Mucosa of stomach (tissue), 1 donor: Measurements from ENCODE around the gene SDHC.
A peak's percentile ranks its signal among the peaks of the same experiment; 100 is the strongest.

Source experiments
- H3K27me3 ChIP-seq: one replicate; pipeline ENCODE4 v1.7.0; 2013; ENCODE audit warnings: mild to moderate bottlenecking, low read length; ENCODE audit not compliant: control insufficient read depth, insufficient read depth
- H3K36me3 ChIP-seq: one replicate; pipeline ENCODE4 v1.7.0; 2013; ENCODE audit warnings: low read length; ENCODE audit not compliant: control insufficient read depth, insufficient read depth
- H3K4me1 ChIP-seq: one replicate; pipeline ENCODE4 v1.7.0; 2013; ENCODE audit warnings: mild to moderate bottlenecking, low read length; ENCODE audit not compliant: control insufficient read depth, insufficient read depth
- H3K4me3 ChIP-seq: one replicate; pipeline ENCODE4 v1.7.0; 2013; ENCODE audit warnings: low read length
- H3K9ac ChIP-seq: one replicate; pipeline ENCODE4 v1.7.0; 2013; ENCODE audit warnings: mild to moderate bottlenecking, low read length, moderate library complexity
- H3K9me3 ChIP-seq: one replicate; pipeline ENCODE4 v1.7.0; 2013; ENCODE audit warnings: mild to moderate bottlenecking, low read length, moderate library complexity; ENCODE audit not compliant: control insufficient read depth
- donor health status: Pancreatic carcinoma.

The SDHC gene, protein sequence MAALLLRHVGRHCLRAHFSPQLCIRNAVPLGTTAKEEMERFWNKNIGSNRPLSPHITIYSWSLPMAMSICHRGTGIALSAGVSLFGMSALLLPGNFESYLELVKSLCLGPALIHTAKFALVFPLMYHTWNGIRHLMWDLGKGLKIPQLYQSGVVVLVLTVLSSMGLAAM

DNA sequence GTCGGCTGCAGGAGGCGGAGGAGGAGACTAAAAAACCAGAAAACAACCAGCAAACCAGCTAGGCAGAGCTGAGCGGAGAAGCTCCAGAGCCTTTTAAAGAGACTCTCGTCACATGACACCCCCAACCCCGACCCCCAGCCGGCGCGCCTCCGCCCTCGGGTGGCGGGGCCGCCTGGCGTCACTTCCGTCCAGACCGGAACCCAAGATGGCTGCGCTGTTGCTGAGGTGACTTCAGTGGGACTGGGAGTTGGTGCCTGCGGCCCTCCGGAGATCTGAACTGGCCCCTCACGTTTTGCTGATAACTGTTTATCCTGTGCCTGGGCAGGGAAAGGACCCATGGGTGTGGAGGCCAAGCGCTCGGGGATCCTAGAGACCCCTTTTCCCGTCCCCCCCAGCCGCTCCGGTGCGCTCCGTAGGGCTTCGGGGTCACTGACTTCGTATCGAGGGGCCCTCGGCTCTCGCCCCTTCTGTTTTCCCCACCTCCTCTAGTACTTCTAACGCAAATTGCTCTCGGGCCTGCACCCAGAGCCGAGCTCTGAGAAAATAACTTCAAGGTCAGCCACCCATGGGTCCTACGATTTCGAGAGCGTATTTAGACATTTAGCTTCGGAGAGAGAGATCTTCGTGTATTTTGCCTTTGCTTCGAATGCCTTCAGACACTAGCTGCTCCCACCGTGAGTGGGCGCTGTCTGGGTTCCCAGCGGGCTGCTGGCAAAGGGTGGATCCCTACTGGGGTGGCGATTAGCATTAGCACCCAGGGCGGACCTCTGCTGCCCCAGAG is at the start of gene SDHC:
TSS of gene SDHC (plus strand) at position 181 of the 781 bp plus-strand sequence. CDS start at position 206, 25 bp downstream.
- no peaks in the 10 kb centered on the region for H3K27me3 ChIP-seq
- peaks cover 3% of the 10 kb centered on the region for H3K4me1 ChIP-seq
- H3K4me3 ChIP-seq: peak within 1 kb of the TSS; percentile 68
- peak within 1 kb of the TSS; percentile 96 for H3K9ac ChIP-seq
- H3K9me3 ChIP-seq: no peaks in the 10 kb centered on the region
- H3K36me3 ChIP-seq: no peaks in the 10 kb centered on the region

- Histone ChIP-seq H3K27me3 (peaks cover 10% of the 10 kb centered on the region), H3K9ac (no peak overlapping the region)
These were observed 48.9 kb upstream of the SDHC start for GRCh38 chr1:161265305-161265704.

GRCh38 chr1:161266202-161266601 is 48.0 kb upstream of the SDHC start:
- Histone ChIP-seq H3K27me3 (peaks cover under 1% of the 10 kb centered on the region), H3K36me3 (no peaks in the 10 kb centered on the region), H3K9ac (no peak overlapping the region), H3K9me3 (no peaks in the 10 kb centered on the region), H3K4me1 (no peaks in the 10 kb centered on the region), H3K4me3 (no peak overlapping the region)

More at GRCh38 chr1:161265305-161265704, 48.9 kb upstream of the SDHC start:
- Histone ChIP-seq H3K4me3 (no peak overlapping the region), H3K4me1 (peaks cover 4% of the 10 kb centered on the region), H3K36me3 (no peaks in the 10 kb centered on the region), H3K9me3 (no peaks in the 10 kb centered on the region)

DNA sequence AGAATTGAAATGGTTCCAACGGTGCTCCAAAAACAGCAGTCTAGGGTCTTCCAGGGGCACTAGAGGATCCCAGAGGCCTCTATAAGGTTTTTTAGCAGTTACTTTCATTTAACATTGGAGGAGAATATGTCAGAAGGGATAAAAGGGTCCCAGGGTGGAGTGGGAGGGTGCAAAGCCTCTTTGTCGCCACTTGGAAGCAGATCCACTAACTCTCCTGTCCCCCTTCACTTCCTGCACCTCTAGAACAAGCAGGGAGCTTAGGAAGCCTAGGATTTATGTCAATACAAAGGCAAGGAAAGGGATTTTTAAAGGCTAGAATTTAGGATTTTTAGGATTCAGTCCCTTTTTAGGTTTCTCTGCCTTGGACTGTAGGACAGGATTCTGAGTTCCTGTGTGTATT is 47.3 kb upstream of the SDHC start:
- Histone ChIP-seq H3K9ac (no peak overlapping the region), H3K27me3 (no peaks in the 10 kb centered on the region), H3K36me3 (no peaks in the 10 kb centered on the region), H3K4me1 (no peaks in the 10 kb centered on the region), H3K4me3 (no peak overlapping the region), H3K9me3 (no peaks in the 10 kb centered on the region)

GRCh38 chr1:161267321-161267720 is 46.9 kb upstream of the SDHC start:
- Histone ChIP-seq H3K4me1 (no peaks in the 10 kb centered on the region), H3K9ac (no peak overlapping the region)

GRCh38 chr1:161273402-161273801 is 40.8 kb upstream of the SDHC start:
- no peak overlapping the region for H3K9ac ChIP-seq
- no peak overlapping the region for H3K4me3 ChIP-seq
- H3K4me1 ChIP-seq: no peaks in the 10 kb centered on the region
- H3K36me3 ChIP-seq: no peaks in the 10 kb centered on the region
- no peaks in the 10 kb centered on the region for H3K9me3 ChIP-seq
- no peaks in the 10 kb centered on the region for H3K27me3 ChIP-seq

More at GRCh38 chr1:161267321-161267720, 46.9 kb upstream of the SDHC start:
- Histone ChIP-seq H3K36me3 (no peaks in the 10 kb centered on the region), H3K27me3 (no peaks in the 10 kb centered on the region), H3K9me3 (no peaks in the 10 kb centered on the region), H3K4me3 (no peak overlapping the region)

- Histone ChIP-seq H3K4me1 (no peaks in the 10 kb centered on the region), H3K9me3 (no peaks in the 10 kb centered on the region), H3K4me3 (no peak overlapping the region), H3K9ac (no peak overlapping the region), H3K36me3 (no peaks in the 10 kb centered on the region), H3K27me3 (no peaks in the 10 kb centered on the region)
These were observed 39.3 kb upstream of the SDHC start for GRCh38 chr1:161274874-161275273.

DNA sequence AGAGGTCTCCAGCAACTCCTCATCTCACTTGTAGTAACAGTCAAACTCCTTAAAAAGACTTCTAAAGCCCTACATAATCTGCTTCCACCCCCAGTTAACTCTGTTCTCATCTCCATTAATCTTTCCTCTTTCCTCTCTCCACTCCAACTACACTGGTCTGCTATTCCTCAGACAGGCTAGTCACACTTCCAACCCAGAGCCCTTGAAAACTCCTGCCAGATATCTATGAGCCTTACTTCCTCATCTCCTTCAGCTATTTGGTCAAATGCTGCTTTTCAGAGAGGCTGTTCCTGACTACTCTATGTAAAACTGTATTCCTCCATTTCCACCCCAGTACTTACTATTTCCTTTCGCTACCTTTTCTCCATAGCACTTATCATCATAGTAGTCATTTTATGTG is 31.2 kb upstream of the SDHC start:
- H3K9me3 ChIP-seq: no peaks in the 10 kb centered on the region
- peaks cover 9% of the 10 kb centered on the region for H3K4me1 ChIP-seq
- no peaks in the 10 kb centered on the region for H3K36me3 ChIP-seq
- H3K9ac ChIP-seq: no peak overlapping the region
- H3K27me3 ChIP-seq: no peaks in the 10 kb centered on the region
- H3K4me3 ChIP-seq: no peak overlapping the region

- peaks cover 9% of the 10 kb centered on the region for H3K4me1 ChIP-seq
- no peak overlapping the region for H3K9ac ChIP-seq
- H3K4me3 ChIP-seq: no peak overlapping the region
- no peaks in the 10 kb centered on the region for H3K27me3 ChIP-seq
- H3K9me3 ChIP-seq: no peaks in the 10 kb centered on the region
- H3K36me3 ChIP-seq: no peaks in the 10 kb centered on the region
These were observed 29.1 kb upstream of the SDHC start for GRCh38 chr1:161285113-161285512.

- no peak overlapping the region for H3K4me3 ChIP-seq
- H3K27me3 ChIP-seq: no peaks in the 10 kb centered on the region
- no peaks in the 10 kb centered on the region for H3K9me3 ChIP-seq
- peaks cover 9% of the 10 kb centered on the region for H3K4me1 ChIP-seq
- no peaks in the 10 kb centered on the region for H3K36me3 ChIP-seq
- no peak overlapping the region for H3K9ac ChIP-seq
These were observed 28.7 kb upstream of the SDHC start for GRCh38 chr1:161285521-161285920.

- Histone ChIP-seq H3K9me3 (no peaks in the 10 kb centered on the region), H3K27me3 (no peaks in the 10 kb centered on the region), H3K36me3 (no peaks in the 10 kb centered on the region), H3K4me1 (peaks cover 9% of the 10 kb centered on the region), H3K9ac (no peak overlapping the region), H3K4me3 (no peak overlapping the region)
These were observed 26.6 kb upstream of the SDHC start for GRCh38 chr1:161287482-161288054.

GRCh38 chr1:161290779-161291178 is 23.4 kb upstream of the SDHC start:
- no peaks in the 10 kb centered on the region for H3K36me3 ChIP-seq
- H3K4me3 ChIP-seq: no peak overlapping the region
- no peak overlapping the region for H3K9ac ChIP-seq
- H3K4me1 ChIP-seq: peaks cover 9% of the 10 kb centered on the region
- no peaks in the 10 kb centered on the region for H3K9me3 ChIP-seq
- no peaks in the 10 kb centered on the region for H3K27me3 ChIP-seq
